Keratinocyte (primary cell): ENCODE results near the gene LONP1. TPM values are rescaled to one million over a fixed set of nuclear protein-coding genes. Genes with fewer than 3 reads are reported as not detected.

Experiments used
- DNase-seq: peaks from one replicate; pipeline ENCODE4 v3.0.0-alpha.2; 2011; ENCODE audit warnings: low read depth, missing footprints, low spot score
- FAIRE-seq: peaks from 2 replicates; lab custom pipeline; 2011; peaks lifted over from hg19 to GRCh38; lab: Jason Lieb, UNC
- H2AFZ ChIP-seq: 2 replicates; pipeline ENCODE4 v1.6.0; 2012; ENCODE audit warnings: low read length, control low read depth, inconsistent platforms; ENCODE audit not compliant: control insufficient read depth
- H3K27ac ChIP-seq: 2 replicates; pipeline ENCODE4 v1.5.1; 2011; ENCODE audit warnings: low read length; ENCODE audit not compliant: control insufficient read depth, insufficient read depth
- H3K27me3 ChIP-seq: 3 replicates; pipeline ENCODE4 v1.6.0; 2011; ENCODE audit warnings: low read length; ENCODE audit not compliant: control insufficient read depth, insufficient read depth; ENCODE audit errors: extremely low read depth
- H3K36me3 ChIP-seq, 2 experiments: 2 replicates in 1 of 2; 3 replicates in 1 of 2; pipeline ENCODE4 v1.5.1; 2011; ENCODE audit warnings: low read length in 2 of 2, mild to moderate bottlenecking in 1 of 2; ENCODE audit not compliant: control insufficient read depth in 2 of 2, insufficient read depth in 2 of 2; ENCODE audit errors: extremely low read depth in 1 of 2
- H3K4me1 ChIP-seq: 3 replicates; pipeline ENCODE4 v1.5.1; 2011; ENCODE audit warnings: low read length; ENCODE audit not compliant: control insufficient read depth, insufficient read depth; ENCODE audit errors: extremely low read depth
- H3K4me2 ChIP-seq: 3 replicates; pipeline ENCODE4 v1.6.0; 2011; ENCODE audit warnings: low read depth, low read length; ENCODE audit not compliant: control insufficient read depth, insufficient read depth; ENCODE audit errors: extremely low read depth
- H3K4me3 ChIP-seq, 3 experiments: fragments of 200-600 bp in 1 of 3; sonication (generic) in 1 of 3; 2 replicates in 2 of 3; 3 replicates in 1 of 3; pipeline ENCODE4 v1.5.1; 2011 to 2016; ENCODE audit warnings: low read length in 3 of 3, mild to moderate bottlenecking in 3 of 3, control low read depth in 2 of 3, inconsistent platforms in 1 of 3, low read depth in 1 of 3, mixed read lengths in 1 of 3, mixed run types in 1 of 3, moderate library complexity in 1 of 3; ENCODE audit not compliant: control insufficient read depth in 2 of 3, insufficient read depth in 2 of 3; ENCODE audit errors: extremely low read depth in 1 of 3
- H3K79me2 ChIP-seq: 2 replicates; pipeline ENCODE4 v1.6.0; 2012; ENCODE audit warnings: low read length; ENCODE audit not compliant: control insufficient read depth, insufficient read depth
- H3K9ac ChIP-seq: 3 replicates; pipeline ENCODE4 v1.6.0; 2011; ENCODE audit warnings: low read length; ENCODE audit not compliant: control insufficient read depth, insufficient read depth; ENCODE audit errors: extremely low read depth
- H3K9me1 ChIP-seq: 3 replicates; pipeline ENCODE4 v1.6.0; 2011; ENCODE audit warnings: low read length; ENCODE audit not compliant: control insufficient read depth, insufficient read depth; ENCODE audit errors: extremely low read depth
- H3K9me3 ChIP-seq: 2 replicates; pipeline ENCODE4 v1.5.1; 2012; ENCODE audit warnings: low read depth, low read length; ENCODE audit not compliant: control insufficient read depth
- H4K20me1 ChIP-seq: 3 replicates; pipeline ENCODE4 v1.6.0; 2011; ENCODE audit warnings: low read length; ENCODE audit not compliant: control insufficient read depth, insufficient read depth; ENCODE audit errors: extremely low read depth
- EZH2 ChIP-seq: IDR thresholded peaks from one replicate; pipeline ENCODE4 v1.6.1; 2012; ENCODE audit warnings: inconsistent platforms, mild to moderate bottlenecking, low read length, moderate library complexity
- dilution Hi-C: fragments of 300-500 bp; cut with MboI; formaldehyde crosslinking; loops from one replicate; pipeline ENCODE4 v1.7.0; 2020; ENCODE audit warnings: low sequenced_read_pairs; ENCODE audit not compliant: extremely low pct_ligation_motif_present
- polyA plus RNA-seq, 5 experiments: library from polyadenylated mRNA; depleted of rRNA in 3 of 5; stranded (reverse) in 3 of 5; stranded (forward) in 1 of 5; unstranded in 1 of 5; fragments of >200 nt; gene quantifications; 1 replicate in 1 of 5; 2 replicates in 3 of 5; 3 replicates in 1 of 5; pipeline versions ENCODE4 v1.2.1 to v1.2.3, GENCODE V29; 2011 to 2012; ENCODE audit warnings: missing spikeins in 2 of 5, low read depth in 1 of 5, low replicate concordance in 1 of 5
- TF ChIP-seq, protein P1 (sequence below), 3 experiments: IDR thresholded peaks in 1 of 3; conservative IDR thresholded peaks in 1 of 3; optimal IDR thresholded peaks in 1 of 3; 2 replicates in 2 of 3; 3 replicates in 1 of 3; pipeline versions ENCODE3 to v1.5.1; 2011; ENCODE audit warnings: low read length in 3 of 3, mild to moderate bottlenecking in 3 of 3, moderate library complexity in 2 of 3, control low read depth in 1 of 3, inconsistent platforms in 1 of 3; ENCODE audit not compliant: insufficient read depth in 2 of 3; ENCODE audit errors: extremely low read depth in 1 of 3

LONP1 gene
- polyA plus RNA-seq, 1 donor (not counting 4 experiments of a cell fraction or from before 2014, with no cell fraction given): 24.2 TPM

DNA sequence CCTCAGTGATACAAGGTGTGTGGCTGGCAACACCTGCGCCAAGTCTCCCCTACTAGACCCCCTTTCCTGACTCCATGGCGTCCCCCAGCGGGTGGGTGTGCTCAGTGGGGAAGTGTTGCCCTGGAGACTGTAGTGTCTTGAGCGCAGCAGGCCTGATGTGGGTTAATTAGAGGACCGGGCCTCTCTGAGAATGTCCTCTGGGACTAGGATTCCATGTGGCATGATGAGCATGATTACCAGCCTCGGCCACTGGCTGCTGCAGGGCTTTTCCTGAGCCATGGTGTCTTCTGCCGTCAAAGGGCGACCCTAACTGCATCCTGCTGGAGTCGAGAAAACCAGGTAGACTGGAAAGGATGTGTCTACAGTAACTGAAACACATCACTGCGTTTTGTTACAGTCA is 67.7 kb downstream of the LONP1 start:
- dilution Hi-C loops: no loop called here
- no peak overlapping the region for H2AFZ ChIP-seq
- H3K4me1 ChIP-seq: no peaks in the 10 kb centered on the region
- TF ChIP-seq, protein P1, sequence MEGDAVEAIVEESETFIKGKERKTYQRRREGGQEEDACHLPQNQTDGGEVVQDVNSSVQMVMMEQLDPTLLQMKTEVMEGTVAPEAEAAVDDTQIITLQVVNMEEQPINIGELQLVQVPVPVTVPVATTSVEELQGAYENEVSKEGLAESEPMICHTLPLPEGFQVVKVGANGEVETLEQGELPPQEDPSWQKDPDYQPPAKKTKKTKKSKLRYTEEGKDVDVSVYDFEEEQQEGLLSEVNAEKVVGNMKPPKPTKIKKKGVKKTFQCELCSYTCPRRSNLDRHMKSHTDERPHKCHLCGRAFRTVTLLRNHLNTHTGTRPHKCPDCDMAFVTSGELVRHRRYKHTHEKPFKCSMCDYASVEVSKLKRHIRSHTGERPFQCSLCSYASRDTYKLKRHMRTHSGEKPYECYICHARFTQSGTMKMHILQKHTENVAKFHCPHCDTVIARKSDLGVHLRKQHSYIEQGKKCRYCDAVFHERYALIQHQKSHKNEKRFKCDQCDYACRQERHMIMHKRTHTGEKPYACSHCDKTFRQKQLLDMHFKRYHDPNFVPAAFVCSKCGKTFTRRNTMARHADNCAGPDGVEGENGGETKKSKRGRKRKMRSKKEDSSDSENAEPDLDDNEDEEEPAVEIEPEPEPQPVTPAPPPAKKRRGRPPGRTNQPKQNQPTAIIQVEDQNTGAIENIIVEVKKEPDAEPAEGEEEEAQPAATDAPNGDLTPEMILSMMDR (optimal IDR thresholded peaks at IDR 0.05 in 1 of 3, IDR thresholded peaks at IDR 0.05 in 1 of 3, conservative IDR thresholded peaks at IDR 0.05 in 1 of 3; ENCODE audit: extremely low read depth in 1 of 3, insufficient read depth in 2 of 3, low read length in 3 of 3): no peak
- TF ChIP-seq EZH2: no peak
- no peak overlapping the region for H3K4me2 ChIP-seq
- no peak overlapping the region for H3K27ac ChIP-seq
- peaks cover 10% of the 10 kb centered on the region for H3K79me2 ChIP-seq
- H3K27me3 ChIP-seq: no peaks in the 10 kb centered on the region
- FAIRE-seq (no peak), DNase-seq (no peak)
- H3K4me3 ChIP-seq: no peak overlapping the region
- no peak overlapping the region for H3K9ac ChIP-seq
- H4K20me1 ChIP-seq: peaks cover 4% of the 10 kb centered on the region
- H3K36me3 ChIP-seq: peaks cover 47 to 72% of the 10 kb centered on the region in 2 experiments
- H3K9me3 ChIP-seq: no peaks in the 10 kb centered on the region
- H3K9me1 ChIP-seq: no peaks in the 10 kb centered on the region

DNA sequence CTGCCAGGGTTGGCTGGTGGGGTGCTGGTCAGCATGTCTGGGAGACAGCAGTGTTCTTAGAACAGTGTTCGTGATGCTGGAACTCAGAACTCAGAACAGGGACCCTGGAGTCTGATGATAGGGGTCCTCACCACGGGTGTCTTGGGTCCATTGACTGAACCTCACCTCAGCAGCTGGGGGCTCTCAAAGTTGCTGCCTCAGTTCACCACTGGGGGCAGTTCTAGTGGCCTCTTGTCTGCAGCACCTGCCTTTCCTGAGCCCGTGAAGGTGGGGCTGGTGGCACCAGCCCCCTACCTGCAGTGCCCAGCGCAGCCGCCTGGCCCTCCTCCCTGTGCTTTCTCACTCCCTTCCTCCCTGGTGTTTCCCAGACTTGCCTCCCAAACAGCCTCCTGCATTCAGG is 68.6 kb downstream of the LONP1 start:
- H3K4me2 ChIP-seq: no peak overlapping the region
- dilution Hi-C loops: no loop called here
- H3K4me3 ChIP-seq: no peak overlapping the region
- H3K27ac ChIP-seq: no peak overlapping the region
- no peaks in the 10 kb centered on the region for H3K27me3 ChIP-seq
- DNase-seq (no peak), FAIRE-seq (no peak)
- no peak overlapping the region for H2AFZ ChIP-seq
- H3K4me1 ChIP-seq: no peaks in the 10 kb centered on the region
- TF ChIP-seq, protein P1 (optimal IDR thresholded peaks at IDR 0.05 in 1 of 3, IDR thresholded peaks at IDR 0.05 in 1 of 3, conservative IDR thresholded peaks at IDR 0.05 in 1 of 3; ENCODE audit: extremely low read depth in 1 of 3, insufficient read depth in 2 of 3, low read length in 3 of 3): no peak
- H3K9ac ChIP-seq: no peak overlapping the region
- H3K36me3 ChIP-seq: peaks cover 48 to 77% of the 10 kb centered on the region in 2 experiments
- peaks cover 4% of the 10 kb centered on the region for H4K20me1 ChIP-seq
- H3K9me1 ChIP-seq: no peaks in the 10 kb centered on the region
- peaks cover 19% of the 10 kb centered on the region for H3K79me2 ChIP-seq
- no peaks in the 10 kb centered on the region for H3K9me3 ChIP-seq
